H1 (cell line): ENCODE results near the gene MRPS10. TPM values are rescaled to one million over a fixed set of nuclear protein-coding genes. Genes with fewer than 3 reads are reported as not detected.

Source experiments
- CTCF ChIA-PET: fragments of 300-600 bp; sonication (Branson Sonifier 250); formaldehyde crosslinking; loops from one replicate; lab custom pipeline; 2021; ENCODE audit not compliant: partially characterized antibody; lab: Charles Lee
- POLR2A ChIA-PET: fragments of 300-600 bp; sonication (Branson Sonifier 250); formaldehyde crosslinking; loops from one replicate; lab custom pipeline; 2021; ENCODE audit warnings: inconsistent platforms; ENCODE audit not compliant: partially characterized antibody; lab: Charles Lee
- DNase-seq, 2 experiments: peaks; one replicate each; pipeline versions ENCODE4 v3.0.0 to v3.0.0-alpha.2; 2010 to 2022; ENCODE audit warnings: low spot score in 2 of 2, low read depth in 1 of 2, mixed read lengths in 1 of 2
- FAIRE-seq: peaks from 2 replicates; lab custom pipeline; 2011; peaks lifted over from hg19 to GRCh38; lab: Jason Lieb, UNC
- H2AFZ ChIP-seq: 2 replicates; pipeline ENCODE4 v1.8.1; 2012; ENCODE audit warnings: low read length, inconsistent platforms
- H2AK5ac ChIP-seq: 2 replicates; pipeline ENCODE4 v1.6.1; 2013; ENCODE audit warnings: low read depth, low read length
- H2BK120ac ChIP-seq: replicated peaks from 2 replicates; pipeline ENCODE3; 2013; ENCODE audit warnings: low read depth, low read length, inconsistent platforms
- H2BK12ac ChIP-seq: 2 replicates; pipeline ENCODE4 v1.6.1; 2013; ENCODE audit warnings: low read depth, low read length
- H2BK15ac ChIP-seq: 2 replicates; pipeline ENCODE4 v1.6.1; 2013; ENCODE audit warnings: low read length
- H2BK20ac ChIP-seq: 2 replicates; pipeline ENCODE4 v1.6.1; 2013; ENCODE audit warnings: low read length
- H2BK5ac ChIP-seq: 2 replicates; pipeline ENCODE4 v1.6.1; 2013; ENCODE audit warnings: low read depth, low read length
- H3K14ac ChIP-seq: 2 replicates; pipeline ENCODE4 v1.6.1; 2013; ENCODE audit warnings: inconsistent platforms; ENCODE audit not compliant: insufficient read length
- H3K18ac ChIP-seq: 2 replicates; pipeline ENCODE4 v1.6.1; 2013; ENCODE audit warnings: low read length; ENCODE audit errors: extremely low read depth
- H3K23ac ChIP-seq: 2 replicates; pipeline ENCODE4 v1.6.1; 2013; ENCODE audit warnings: inconsistent platforms; ENCODE audit not compliant: insufficient read length
- H3K23me2 ChIP-seq: 2 replicates; pipeline ENCODE4 v1.6.1; 2013; ENCODE audit warnings: low read depth, low read length
- H3K27ac ChIP-seq: 2 replicates; pipeline ENCODE4 v1.6.1; 2011; ENCODE audit warnings: low read depth, low read length, inconsistent platforms
- H3K27me3 ChIP-seq, 4 experiments: replicated peaks in 1 of 4; 1 replicate in 1 of 4; 2 replicates in 3 of 4; pipeline versions ENCODE4 v1.6.1 to v1.8.1; 2011 to 2013; ENCODE audit warnings: low read length in 3 of 4, mild to moderate bottlenecking in 3 of 4, inconsistent platforms in 2 of 4, mixed read lengths in 2 of 4, moderate library complexity in 1 of 4; ENCODE audit not compliant: control insufficient read depth in 3 of 4, insufficient read depth in 3 of 4; ENCODE audit errors: extremely low read depth in 1 of 4
- H3K36me3 ChIP-seq, 4 experiments: 2 replicates each; pipeline versions ENCODE4 v1.6.1 to v1.8.1; 2011 to 2013; ENCODE audit warnings: mild to moderate bottlenecking in 4 of 4, low read length in 3 of 4, moderate library complexity in 2 of 4, control low read depth in 1 of 4, inconsistent platforms in 1 of 4; ENCODE audit not compliant: insufficient read depth in 4 of 4, control insufficient read depth in 2 of 4
- H3K4ac ChIP-seq: replicated peaks from 2 replicates; pipeline ENCODE3; 2013; ENCODE audit warnings: low read length, low read depth, mixed read lengths, inconsistent platforms; ENCODE audit not compliant: insufficient read length
- H3K4me1 ChIP-seq, 4 experiments: replicated peaks in 1 of 4; 1 replicate in 1 of 4; 2 replicates in 3 of 4; pipeline versions ENCODE4 v1.6.1 to v1.8.1; 2011 to 2013; ENCODE audit warnings: low read length in 3 of 4, inconsistent platforms in 2 of 4, mixed read lengths in 1 of 4; ENCODE audit not compliant: insufficient read depth in 4 of 4, control insufficient read depth in 3 of 4
- H3K4me2 ChIP-seq, 2 experiments: 2 replicates each; pipeline versions ENCODE4 v1.6.1 to v1.8.1; 2011 to 2013; ENCODE audit warnings: low read depth in 2 of 2, low read length in 2 of 2, control low read depth in 1 of 2, inconsistent platforms in 1 of 2, mild to moderate bottlenecking in 1 of 2; ENCODE audit not compliant: insufficient read depth in 1 of 2
- H3K4me3 ChIP-seq, 4 experiments: fragments of 200-600, 300-600 bp in 1 of 4; sonication (generic), shearing (Covaris generic), sonication (Bioruptor Twin) in 1 of 4; 2 replicates each; pipeline versions ENCODE4 v1.5.1 to v1.8.1; 2011 to 2016; ENCODE audit warnings: low read length in 4 of 4, low read depth in 3 of 4, control low read depth in 2 of 4, inconsistent platforms in 2 of 4, mild to moderate bottlenecking in 2 of 4, mixed read lengths in 1 of 4, moderate library complexity in 1 of 4; ENCODE audit not compliant: insufficient read depth in 2 of 4; ENCODE audit errors: extremely low read depth in 1 of 4
- H3K56ac ChIP-seq: replicated peaks from 2 replicates; pipeline ENCODE3; 2013; ENCODE audit warnings: low read depth, mild to moderate bottlenecking, mixed read lengths, low read length, inconsistent platforms; ENCODE audit not compliant: insufficient read length
- H3K79me1 ChIP-seq: 2 replicates; pipeline ENCODE4 v1.6.1; 2013; ENCODE audit warnings: low read depth, low read length, control low read depth
- H3K79me2 ChIP-seq, 2 experiments: 2 replicates each; pipeline versions ENCODE4 v1.6.1 to v1.8.1; 2012 to 2013; ENCODE audit warnings: low read length in 2 of 2, mild to moderate bottlenecking in 2 of 2, inconsistent platforms in 1 of 2; ENCODE audit not compliant: insufficient read depth in 2 of 2, control insufficient read depth in 1 of 2
- H3K9ac ChIP-seq, 4 experiments: replicated peaks in 1 of 4; 1 replicate in 1 of 4; 2 replicates in 3 of 4; pipeline versions ENCODE4 v1.6.1 to v1.8.1; 2011 to 2013; ENCODE audit warnings: low read depth in 3 of 4, low read length in 3 of 4, control low read depth in 2 of 4, mild to moderate bottlenecking in 2 of 4, moderate library complexity in 2 of 4, inconsistent platforms in 1 of 4; ENCODE audit errors: extremely low read depth in 1 of 4
- H3K9me3 ChIP-seq, 2 experiments: 2 replicates each; pipeline versions ENCODE4 v1.6.1 to v1.8.1; 2012 to 2013; ENCODE audit warnings: mild to moderate bottlenecking in 2 of 2, moderate library complexity in 2 of 2, control low read depth in 1 of 2, inconsistent platforms in 1 of 2, low read depth in 1 of 2, low read length in 1 of 2, mixed read lengths in 1 of 2; ENCODE audit not compliant: insufficient read depth in 2 of 2
- H4K20me1 ChIP-seq, 2 experiments: replicated peaks in 1 of 2; 2 replicates each; pipeline versions ENCODE3 to v1.8.1; 2011 to 2013; ENCODE audit warnings: inconsistent platforms in 2 of 2, low read length in 2 of 2, mild to moderate bottlenecking in 1 of 2; ENCODE audit not compliant: insufficient read depth in 2 of 2, control insufficient read depth in 1 of 2
- H4K5ac ChIP-seq: 2 replicates; pipeline ENCODE4 v1.6.1; 2013; ENCODE audit warnings: low read length, low read depth, mixed read lengths, inconsistent platforms; ENCODE audit not compliant: insufficient read length
- H4K8ac ChIP-seq: 2 replicates; pipeline ENCODE4 v1.8.0; 2013; ENCODE audit warnings: mild to moderate bottlenecking, moderate library complexity, low read length, inconsistent platforms; ENCODE audit not compliant: insufficient read depth; ENCODE audit errors: extremely low read depth
- H4K91ac ChIP-seq: replicated peaks from 2 replicates; pipeline ENCODE3; 2013; ENCODE audit warnings: low read length, mixed read lengths, inconsistent platforms; ENCODE audit not compliant: insufficient read length
- GTF2F1 ChIP-seq: IDR thresholded peaks from 2 replicates; pipeline ENCODE4 v1.6.1; 2012; ENCODE audit warnings: low read depth, low read length, improper control_type of control experiment, borderline replicate concordance
- NANOG ChIP-seq: IDR thresholded peaks from 2 replicates; pipeline ENCODE4 v1.6.1; 2011; ENCODE audit warnings: low read length, low read depth, mild to moderate bottlenecking, inconsistent platforms; ENCODE audit not compliant: insufficient read depth, poor library complexity, severe bottlenecking
- SP1 ChIP-seq: IDR thresholded peaks from 2 replicates; pipeline ENCODE4 v1.6.1; 2011; ENCODE audit warnings: low read depth, low read length
- TCF12 ChIP-seq: IDR thresholded peaks from 2 replicates; pipeline ENCODE4 v1.6.1; 2011; ENCODE audit warnings: low read depth, mild to moderate bottlenecking, low read length
- WGBS, 2 experiments: shearing (Covaris generic) in 1 of 2; methylation state at CpG; one replicate each; pipeline versions ENCODE4 v1.1.6 to v1.1.7; 2013 to 2015; ENCODE audit warnings: low lambda C conversion rate in 2 of 2, mixed read lengths in 2 of 2, inconsistent platforms in 1 of 2, low coverage in 1 of 2, missing lambda C conversion rate in 1 of 2; ENCODE audit not compliant: insufficient replicate concordance in 2 of 2, insufficient coverage in 1 of 2, insufficient read length in 1 of 2; ENCODE audit errors: extremely low coverage in 1 of 2, missing lambda C conversion rate in 1 of 2; 5-methylcytosine and 5-hydroxymethylcytosine counted together
- polyA plus RNA-seq, 7 experiments: library from polyadenylated mRNA; depleted of rRNA in 3 of 7; stranded (reverse) in 5 of 7; unstranded in 2 of 7; fragments of >200 nt in 5 of 7; fragments of 200-250 nt in 2 of 7; gene quantifications; 1 replicate in 5 of 7; 2 replicates in 1 of 7; 4 replicates in 1 of 7; pipeline versions ENCODE4 v1.2.1 to v1.2.3, GENCODE V29; 2011 to 2013; ENCODE audit warnings: missing spikeins in 2 of 7, mixed read lengths in 2 of 7
- total RNA-seq: library from RNA; stranded (reverse); fragmentation: NEBNext Ultra II Directional; extraction: Animal tissue kit (Norgen Biotek cat#: 25700); gene quantifications from 2 replicates; pipeline ENCODE4 v1.2.1, GENCODE V29; 2021

Gene MRPS10
- total and polyA plus RNA-seq, 2 of the 8 experiments (the other 6 are each of a cell fraction or from before 2014, with no cell fraction given), result 20.5 to 33.6 TPM

DNA sequence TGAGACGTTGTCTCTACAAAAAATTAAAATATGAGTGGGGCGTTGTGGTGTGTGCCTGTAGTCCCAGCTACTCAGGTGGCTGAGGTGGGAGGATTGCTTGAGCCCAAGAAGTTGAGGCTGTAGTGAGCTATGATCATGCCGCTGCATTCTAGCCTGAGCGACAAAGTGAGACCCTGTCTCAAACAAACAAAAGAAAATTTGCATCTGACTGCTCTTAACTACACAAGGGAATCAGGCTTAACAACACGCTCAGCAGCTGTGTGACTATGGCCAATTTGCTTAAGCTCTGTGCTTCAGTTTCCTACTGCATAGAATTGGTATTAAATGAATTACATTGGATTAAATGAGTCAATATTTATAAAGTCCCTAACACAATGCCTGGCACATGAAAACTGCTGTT, 24.3 kb upstream of the MRPS10 start:
- Histone ChIP-seq H3K14ac (no peak overlapping the region), H3K27ac (peak overlapping the region; percentile 33; the same call in 1 of the 2 replicates), H4K5ac (no peak overlapping the region), H2AK5ac (no peak overlapping the region), H3K36me3 (peaks cover 4 to 48% (median 16%) of the 10 kb centered on the region in 4 experiments; a peak in 7 of 8 replicates), H2BK12ac (no peak overlapping the region), H4K91ac (no peak overlapping the region), H2BK15ac (no peak overlapping the region), H3K9ac (peak overlapping the region in 1 of 4 experiments; percentile 40; a peak in 2 of 7 replicates), H4K8ac (no peak overlapping the region), H2BK20ac (no peak overlapping the region), H3K9me3 (no peaks in the 10 kb centered on the region), H3K79me2 (no peaks in the 10 kb centered on the region), H4K20me1 (no peaks in the 10 kb centered on the region), H3K4me3 (peak overlapping the region in 1 of 4 experiments; percentile 29; a peak in 1 of 8 replicates), H2AFZ (no peak overlapping the region), H3K27me3 (no peaks in the 10 kb centered on the region), H3K4ac (no peak overlapping the region), H3K23me2 (no peaks in the 10 kb centered on the region), H3K56ac (no peak overlapping the region), H2BK120ac (no peak overlapping the region), H3K4me2 (peak overlapping the region; percentile 35 to 40; a peak in 3 of 4 replicates), H3K4me1 (peaks cover 0 to 9% (median 4%) of the 10 kb centered on the region in 4 experiments; a peak in 6 of 7 replicates), H3K23ac (no peak overlapping the region), H3K79me1 (no peaks in the 10 kb centered on the region), H3K18ac (no peak overlapping the region; the same call in 1 of the 2 replicates), H2BK5ac (0 out of 2 replicates have a peak overlapping the region, but pooled peaks have one; percentile 68)
- DNase-seq, result peak in 1 of 2 experiments; percentile 39
- ChIA-PET CTCF (interaction anchor here (0.8 to 4.2 kb wide), 7 partner anchors 10 to 305 kb away, joined by 3 to 15 read pairs (median 4); no protein-coding TSS in a partner anchor), POLR2A (no interaction called here)
- peak; percentile 72 for FAIRE-seq
- 37% methylated on average over 5 of the region's 5 CpGs; no CpG with 5 or more reads in 1 of the 2 experiments for WGBS, 2 experiments
- no peak for TF ChIP-seq GTF2F1
- 0 out of 2 replicates have a peak, but pooled peaks have one; percentile 26 for TF ChIP-seq SP1
- peak; percentile 72 for TF ChIP-seq NANOG
- TF ChIP-seq TCF12, result 0 out of 2 replicates have a peak, but pooled peaks have one; percentile 37
